Measurements from ENCODE around the gene CST6. TPM values are rescaled to one million over a fixed set of nuclear protein-coding genes. Genes with fewer than 3 reads are reported as not detected.

The CST6 gene
- total RNA-seq, 4 donors from 2014 or later = 1.7 TPM; not detected in 3

- Histone ChIP-seq H3K36me3 (no peaks in the 10 kb centered on the region), H3K27me3 (peaks cover 40% of the 10 kb centered on the region), H3K4me3 (no peak overlapping the region), H3K4me1 (peaks cover 0 to 9% (median 0%) of the 10 kb centered on the region in 3 donors), H3K9me3 (no peaks in the 10 kb centered on the region), H3K27ac (no peak overlapping the region)
- TF ChIP-seq POLR2A (IDR thresholded peaks at IDR 0.05) (no peak), POLR2AphosphoS5 (IDR thresholded peaks at IDR 0.05) (no peak), CTCF (IDR thresholded peaks at IDR 0.05) (no peak), EP300 (IDR thresholded peaks at IDR 0.05) (no peak)
- no peak for ATAC-seq
- WGBS, 2 donors (ENCODE audit: low coverage in 1 of 2) = 90% methylated on average over 3 of the region's 7 CpGs; no CpG with 5 or more reads in 1 of the 2 donors
These were observed 1.9 kb downstream of the CST6 start for GRCh38 chr11:66013762-66014100.

DNA sequence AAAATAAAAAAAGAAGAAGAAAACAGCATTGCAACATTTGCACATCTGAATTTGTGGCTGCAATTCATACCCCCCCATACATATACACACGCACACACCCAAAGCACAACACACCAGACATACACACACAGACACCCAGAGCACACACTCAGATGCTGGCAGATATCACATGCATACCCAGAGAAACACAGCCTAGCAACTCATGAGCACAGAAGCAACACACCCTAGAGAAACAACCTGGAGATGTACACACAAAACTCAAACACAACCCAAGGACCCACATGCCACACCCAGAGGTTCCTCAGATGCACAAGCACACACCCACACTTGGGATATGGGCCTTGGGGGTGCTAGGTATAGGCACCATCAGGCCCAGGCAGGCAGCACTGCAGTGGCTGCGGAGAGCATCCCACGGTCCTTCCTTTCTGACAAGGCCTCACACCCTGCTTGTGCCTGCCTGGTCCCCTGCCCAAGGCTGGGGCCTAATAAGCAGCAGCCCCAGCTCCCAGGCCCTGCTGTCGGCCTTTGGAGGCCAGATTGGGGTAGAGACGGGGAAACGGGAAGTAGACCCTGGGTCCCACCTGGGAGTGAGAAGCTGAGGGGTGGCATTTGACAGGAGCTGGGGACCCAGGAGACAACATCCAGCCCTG lies 3.1 kb downstream of the CST6 start:
- no peak for ATAC-seq
- peaks cover 0 to 9% (median 0%) of the 10 kb centered on the region in 3 donors for H3K4me1 ChIP-seq
- no peaks in the 10 kb centered on the region for H3K36me3 ChIP-seq
- H3K27ac ChIP-seq = no peak overlapping the region
- H3K27me3 ChIP-seq = peaks cover 40% of the 10 kb centered on the region
- TF ChIP-seq POLR2A (IDR thresholded peaks at IDR 0.05) (no peak), EP300 (IDR thresholded peaks at IDR 0.05) (no peak), CTCF (IDR thresholded peaks at IDR 0.05) (no peak), POLR2AphosphoS5 (IDR thresholded peaks at IDR 0.05) (no peak)
- H3K9me3 ChIP-seq = no peaks in the 10 kb centered on the region
- H3K4me3 ChIP-seq = no peak overlapping the region
- 85 to 100% methylated on average over 1 to 2 of the region's 6 CpGs for WGBS, 2 donors (ENCODE audit: low coverage in 1 of 2)

GRCh38 chr11:66015454-66015881 lies 3.7 kb downstream of the CST6 start:
- no peak overlapping the region for H3K27ac ChIP-seq

GRCh38 chr11:66015936-66016792 lies 4.4 kb downstream of the CST6 start:
- TF ChIP-seq EP300 (IDR thresholded peaks at IDR 0.05) (no peak), POLR2A (IDR thresholded peaks at IDR 0.05) (no peak), CTCF (IDR thresholded peaks at IDR 0.05) (no peak), POLR2AphosphoS5 (IDR thresholded peaks at IDR 0.05) (no peak)
- no peak overlapping the region for H3K27ac ChIP-seq
- peaks cover 0 to 9% (median 0%) of the 10 kb centered on the region in 3 donors for H3K4me1 ChIP-seq
- H3K27me3 ChIP-seq = peaks cover 43% of the 10 kb centered on the region
- no peak for ATAC-seq
- no peak overlapping the region for H3K4me3 ChIP-seq
- 74% methylated on average over 5 of the region's 18 CpGs; no CpG with 5 or more reads in 1 of the 2 donors for WGBS, 2 donors (ENCODE audit: low coverage in 1 of 2)
- no peaks in the 10 kb centered on the region for H3K9me3 ChIP-seq
- H3K36me3 ChIP-seq = no peaks in the 10 kb centered on the region

More at GRCh38 chr11:66015454-66015881, 3.7 kb downstream of the CST6 start:
- WGBS, 2 donors (ENCODE audit: low coverage in 1 of 2) = 64 to 100% methylated on average over 1 to 4 of the region's 7 CpGs
- peaks cover 43% of the 10 kb centered on the region for H3K27me3 ChIP-seq
- no peak overlapping the region for H3K4me3 ChIP-seq
- TF ChIP-seq CTCF (IDR thresholded peaks at IDR 0.05) (no peak), POLR2A (IDR thresholded peaks at IDR 0.05) (no peak), EP300 (IDR thresholded peaks at IDR 0.05) (no peak), POLR2AphosphoS5 (IDR thresholded peaks at IDR 0.05) (no peak)
- peaks cover 0 to 9% (median 0%) of the 10 kb centered on the region in 3 donors for H3K4me1 ChIP-seq
- peak; percentile 24 for ATAC-seq
- H3K9me3 ChIP-seq = no peaks in the 10 kb centered on the region
- no peaks in the 10 kb centered on the region for H3K36me3 ChIP-seq
